ENCODE measurements around the gene TACR1.
"Not testable (repeated sequence)": the region's sequence is repeated elsewhere in the genome, so short reads cannot be mapped to it uniquely, and the experiment has no call there.

Gene TACR1

GRCh38 chr2:75194184-75194868 is 5.0 kb downstream of the TACR1 start:
- no peak for DNase-seq

- no peak for DNase-seq
These were observed 6.8 kb downstream of the TACR1 start for GRCh38 chr2:75192496-75192895.

- no peak for DNase-seq
These were observed 8.9 kb downstream of the TACR1 start for GRCh38 chr2:75190271-75190990.

- peak in 1 of 3 experiments; percentile 19 for DNase-seq
These were observed 12.5 kb downstream of the TACR1 start for GRCh38 chr2:75186821-75187220.

- DNase-seq: no peak
These were observed 16.7 kb downstream of the TACR1 start for GRCh38 chr2:75182606-75183005.

GRCh38 chr2:75180476-75180875 is 18.8 kb downstream of the TACR1 start:
- no peak for DNase-seq

GRCh38 chr2:75177427-75177826 is 21.9 kb downstream of the TACR1 start:
- no peak for DNase-seq

GRCh38 chr2:75175456-75175855 is 23.9 kb downstream of the TACR1 start:
- DNase-seq: no peak

- DNase-seq: no peak
These were observed 24.3 kb downstream of the TACR1 start for GRCh38 chr2:75174981-75175380.

GRCh38 chr2:75174519-75174918 is 24.8 kb downstream of the TACR1 start:
- DNase-seq: no peak

GRCh38 chr2:75173740-75174139 is 25.6 kb downstream of the TACR1 start:
- peak in 1 of 3 experiments; percentile 55 for DNase-seq

GRCh38 chr2:75171423-75171822 is 27.9 kb downstream of the TACR1 start:
- DNase-seq: not testable (repeated sequence)

GRCh38 chr2:75170889-75171288 is 28.4 kb downstream of the TACR1 start:
- DNase-seq: no peak

GRCh38 chr2:75168186-75168585 is 31.1 kb downstream of the TACR1 start:
- DNase-seq: no peak

- DNase-seq: no peak
These were observed 32.8 kb downstream of the TACR1 start for GRCh38 chr2:75166491-75166890.

GRCh38 chr2:75162897-75163296 is 36.4 kb downstream of the TACR1 start:
- DNase-seq: no peak

GRCh38 chr2:75162259-75162658 is 37.1 kb downstream of the TACR1 start:
- DNase-seq: no peak

GRCh38 chr2:75157435-75157834 is 41.9 kb downstream of the TACR1 start:
- DNase-seq: peak in 2 of 3 experiments; percentile 52 to 65

GRCh38 chr2:75155115-75155514 is 44.2 kb downstream of the TACR1 start:
- DNase-seq: no peak

- DNase-seq: peak in 2 of 3 experiments; percentile 65 to 76
These were observed 46.1 kb downstream of the TACR1 start for GRCh38 chr2:75153221-75153620.

GRCh38 chr2:75152243-75152642 is 47.1 kb downstream of the TACR1 start:
- not testable (repeated sequence) for DNase-seq

GRCh38 chr2:75147884-75148283 is 51.4 kb downstream of the TACR1 start:
- DNase-seq: not testable (repeated sequence)

- DNase-seq: peak in 1 of 3 experiments; percentile 17
These were observed 52.6 kb downstream of the TACR1 start for GRCh38 chr2:75146606-75147332.

GRCh38 chr2:75146221-75146605 is 53.1 kb downstream of the TACR1 start:
- DNase-seq: not testable (repeated sequence)
